ENCODE measurements around the gene PSEN2. TPM values are rescaled to one million over a fixed set of nuclear protein-coding genes. Genes with fewer than 3 reads are reported as not detected.
"Not testable (repeated sequence)": the region's sequence is repeated elsewhere in the genome, so short reads cannot be mapped to it uniquely, and the experiment has no call there.

Gene PSEN2
- total RNA-seq, 1 experiment from 2014 or later, result 24.2 TPM

GRCh38 chr1:226838456-226838855, 32.0 kb upstream of the PSEN2 start:
- Mint-ChIP-seq H3K27ac (ENCODE audit: unreplicated experiment) (no peak overlapping the region), H3K9me3 (ENCODE audit: low read depth, unreplicated experiment) (peaks cover 5% of the 10 kb centered on the region), H3K36me3 (ENCODE audit: insufficient read depth, unreplicated experiment) (no peaks in the 10 kb centered on the region), H3K4me1 (ENCODE audit: low read depth, unreplicated experiment) (no peaks in the 10 kb centered on the region), H3K27me3 (ENCODE audit: unreplicated experiment) (no peaks in the 10 kb centered on the region), H3K4me3 (ENCODE audit: low read depth, unreplicated experiment) (no peak overlapping the region)
- TF ChIP-seq CTCF (IDR thresholded peaks at IDR 0.05; ENCODE audit: unreplicated experiment), result no peak
- BruUV-seq (replicated peaks), result no TSS peak
- DNase-seq, result no peak
- CTCF ChIA-PET, result no interaction called here
- intact Hi-C loops (cut with micrococcal nuclease; ENCODE audit: unreplicated experiment), result no loop called here

GRCh38 chr1:226845624-226846023, 24.8 kb upstream of the PSEN2 start:
- H3K9me3 Mint-ChIP-seq (ENCODE audit: low read depth, unreplicated experiment), result no peaks in the 10 kb centered on the region
- H3K36me3 Mint-ChIP-seq (ENCODE audit: insufficient read depth, unreplicated experiment), result no peaks in the 10 kb centered on the region
- no peaks in the 10 kb centered on the region for H3K4me1 Mint-ChIP-seq (ENCODE audit: low read depth, unreplicated experiment)
- H3K27me3 Mint-ChIP-seq (ENCODE audit: unreplicated experiment), result no peaks in the 10 kb centered on the region
- CTCF ChIA-PET, result interaction anchor here (0.6 kb wide), 1 partner anchor 14 kb away, joined by 3 read pairs; no protein-coding TSS in a partner anchor
- BruUV-seq (replicated peaks), result no TSS peak
- DNase-seq, result no peak
- no peak for TF ChIP-seq CTCF (IDR thresholded peaks at IDR 0.05; ENCODE audit: unreplicated experiment)
- no peak overlapping the region for H3K4me3 Mint-ChIP-seq (ENCODE audit: low read depth, unreplicated experiment)
- no peak overlapping the region for H3K27ac Mint-ChIP-seq (ENCODE audit: unreplicated experiment)
- intact Hi-C loops (cut with micrococcal nuclease; ENCODE audit: unreplicated experiment), result no loop called here

- Mint-ChIP-seq H3K27ac (ENCODE audit: unreplicated experiment) (no peak overlapping the region), H3K9me3 (ENCODE audit: low read depth, unreplicated experiment) (no peaks in the 10 kb centered on the region), H3K4me3 (ENCODE audit: low read depth, unreplicated experiment) (no peak overlapping the region), H3K27me3 (ENCODE audit: unreplicated experiment) (no peaks in the 10 kb centered on the region), H3K4me1 (ENCODE audit: low read depth, unreplicated experiment) (no peaks in the 10 kb centered on the region), H3K36me3 (ENCODE audit: insufficient read depth, unreplicated experiment) (no peaks in the 10 kb centered on the region)
- no peak for TF ChIP-seq CTCF (IDR thresholded peaks at IDR 0.05; ENCODE audit: unreplicated experiment)
- BruUV-seq (replicated peaks), result no TSS peak
- no peak for DNase-seq
- CTCF ChIA-PET, result interaction anchor here (1.6 kb wide), 1 partner anchor 36 kb away, joined by 5 read pairs; no protein-coding TSS in a partner anchor
- intact Hi-C loops (cut with micrococcal nuclease; ENCODE audit: unreplicated experiment), result no loop called here
Observed at GRCh38 chr1:226846786-226847185, 23.6 kb upstream of the PSEN2 start.

- intact Hi-C loops (cut with micrococcal nuclease; ENCODE audit: unreplicated experiment), result not testable (repeated sequence)
Observed at GRCh38 chr1:226854548-226854947, 15.9 kb upstream of the PSEN2 start.

GRCh38 chr1:226862890-226863289, 7.5 kb upstream of the PSEN2 start:
- no peak for TF ChIP-seq CTCF (IDR thresholded peaks at IDR 0.05; ENCODE audit: unreplicated experiment)
- Mint-ChIP-seq H3K9me3 (ENCODE audit: low read depth, unreplicated experiment) (peaks cover 3% of the 10 kb centered on the region), H3K27me3 (ENCODE audit: unreplicated experiment) (peaks cover 9% of the 10 kb centered on the region), H3K4me3 (ENCODE audit: low read depth, unreplicated experiment) (no peak overlapping the region), H3K4me1 (ENCODE audit: low read depth, unreplicated experiment) (no peaks in the 10 kb centered on the region), H3K27ac (ENCODE audit: unreplicated experiment) (no peak overlapping the region), H3K36me3 (ENCODE audit: insufficient read depth, unreplicated experiment) (no peaks in the 10 kb centered on the region)
- CTCF ChIA-PET, result no interaction called here
- BruUV-seq (replicated peaks), result no TSS peak
- DNase-seq, result no peak
- intact Hi-C loops (cut with micrococcal nuclease; ENCODE audit: unreplicated experiment), result no loop called here

More at GRCh38 chr1:226854548-226854947, 15.9 kb upstream of the PSEN2 start:
- H3K27me3 Mint-ChIP-seq (ENCODE audit: unreplicated experiment); H3K36me3 Mint-ChIP-seq (ENCODE audit: insufficient read depth, unreplicated experiment); H3K4me3 Mint-ChIP-seq (ENCODE audit: low read depth, unreplicated experiment); CTCF ChIA-PET; BruUV-seq (replicated peaks); DNase-seq; H3K27ac Mint-ChIP-seq (ENCODE audit: unreplicated experiment); H3K9me3 Mint-ChIP-seq (ENCODE audit: low read depth, unreplicated experiment); H3K4me1 Mint-ChIP-seq (ENCODE audit: low read depth, unreplicated experiment): not testable (repeated sequence)

Data from Calu3 (cell line).